Suprapubic skin (tissue), 3 donors: Measurements from ENCODE around the gene GRSF1.

Experiments
- POLR2AphosphoS5 ChIP-seq, 3 donors: sonication (generic); formaldehyde crosslinking; IDR thresholded peaks; one replicate each; pipeline ENCODE4 v1.6.1; 2017; ENCODE audit warnings: antibody characterized with exemption in 3 of 3
- TF ChIP-seq, protein P1 (sequence below), 2 donors: fragments of 200-600 bp in 1 of 2; fragments of 450-650 bp in 1 of 2; sonication (generic) in 1 of 2; IDR thresholded peaks; one replicate each; pipeline ENCODE4 v1.5.1; 2016 to 2019; ENCODE audit warnings: antibody characterized with exemption in 2 of 2, mild to moderate bottlenecking in 1 of 2, moderate library complexity in 1 of 2

- no peak for TF ChIP-seq POLR2AphosphoS5 (IDR thresholded peaks at IDR 0.05)
- TF ChIP-seq, protein P1, sequence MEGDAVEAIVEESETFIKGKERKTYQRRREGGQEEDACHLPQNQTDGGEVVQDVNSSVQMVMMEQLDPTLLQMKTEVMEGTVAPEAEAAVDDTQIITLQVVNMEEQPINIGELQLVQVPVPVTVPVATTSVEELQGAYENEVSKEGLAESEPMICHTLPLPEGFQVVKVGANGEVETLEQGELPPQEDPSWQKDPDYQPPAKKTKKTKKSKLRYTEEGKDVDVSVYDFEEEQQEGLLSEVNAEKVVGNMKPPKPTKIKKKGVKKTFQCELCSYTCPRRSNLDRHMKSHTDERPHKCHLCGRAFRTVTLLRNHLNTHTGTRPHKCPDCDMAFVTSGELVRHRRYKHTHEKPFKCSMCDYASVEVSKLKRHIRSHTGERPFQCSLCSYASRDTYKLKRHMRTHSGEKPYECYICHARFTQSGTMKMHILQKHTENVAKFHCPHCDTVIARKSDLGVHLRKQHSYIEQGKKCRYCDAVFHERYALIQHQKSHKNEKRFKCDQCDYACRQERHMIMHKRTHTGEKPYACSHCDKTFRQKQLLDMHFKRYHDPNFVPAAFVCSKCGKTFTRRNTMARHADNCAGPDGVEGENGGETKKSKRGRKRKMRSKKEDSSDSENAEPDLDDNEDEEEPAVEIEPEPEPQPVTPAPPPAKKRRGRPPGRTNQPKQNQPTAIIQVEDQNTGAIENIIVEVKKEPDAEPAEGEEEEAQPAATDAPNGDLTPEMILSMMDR (IDR thresholded peaks at IDR 0.05) = no peak
Observed at GRCh38 chr4:70849291-70849690, 9.6 kb upstream of the GRSF1 start.
